ENCODE measurements around the gene PHLDB2. TPM values are rescaled to one million over a fixed set of nuclear protein-coding genes. Genes with fewer than 3 reads are reported as not detected.

The PHLDB2 gene
- total RNA-seq, 2 experiments from 2014 or later: 2.5 to 4.1 TPM

- CTCF ChIA-PET: interaction anchor here (1.0 to 2.6 kb wide), 2 partner anchors 123 to 172 kb away, joined by 4 to 8 read pairs; no protein-coding TSS in a partner anchor
- ATAC-seq (no peak), DNase-seq (no peak)
- Mint-ChIP-seq H3K27me3 (ENCODE audit: low read depth) (no peaks in the 10 kb centered on the region), H3K36me3 (ENCODE audit: low read depth) (no peaks in the 10 kb centered on the region), H3K4me1 (ENCODE audit: low read depth) (no peaks in the 10 kb centered on the region), H3K9me3 (ENCODE audit: insufficient read depth) (no peaks in the 10 kb centered on the region), H3K4me3 (no peak overlapping the region), H3K27ac (no peak overlapping the region)
- POLR2A ChIA-PET: no interaction called here
These were observed 31.1 kb downstream of the PHLDB2 start for GRCh38 chr3:111890051-111890580.

- CTCF ChIA-PET: interaction anchor here (1.6 to 2.6 kb wide), 2 partner anchors 32 to 121 kb away, joined by 3 to 8 read pairs; no protein-coding TSS in a partner anchor
These were observed 33.0 kb downstream of the PHLDB2 start for GRCh38 chr3:111892070-111892469.

DNA sequence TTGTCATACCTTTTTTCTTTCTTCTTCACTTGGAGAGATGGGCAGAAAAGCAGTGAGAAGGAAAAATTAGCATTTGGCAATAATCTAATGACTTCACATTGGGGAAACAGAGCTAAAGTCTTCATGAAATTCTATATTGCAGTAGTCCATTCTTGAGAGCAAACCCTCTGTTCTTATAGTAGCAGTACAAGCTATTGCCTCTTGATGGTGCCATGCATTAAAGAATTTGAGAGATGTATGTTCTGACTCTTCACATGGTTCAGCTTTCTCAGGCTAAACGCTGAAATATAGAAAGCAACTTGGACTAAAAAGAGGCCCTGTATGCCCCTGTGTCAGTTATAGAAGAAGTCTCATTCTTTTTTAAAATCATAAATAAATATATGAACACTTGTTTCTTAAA lies 36.0 kb downstream of the PHLDB2 start:
- Mint-ChIP-seq H3K9me3 (ENCODE audit: insufficient read depth) (no peaks in the 10 kb centered on the region), H3K4me3 (no peak overlapping the region), H3K27me3 (ENCODE audit: low read depth) (no peaks in the 10 kb centered on the region), H3K36me3 (ENCODE audit: low read depth) (peaks cover 3% of the 10 kb centered on the region), H3K27ac (no peak overlapping the region), H3K4me1 (ENCODE audit: low read depth) (peaks cover 6% of the 10 kb centered on the region)
- CTCF ChIA-PET: interaction anchor here (0.6 to 3.0 kb wide), 7 partner anchors 12 to 626 kb away, joined by 3 to 12 read pairs (median 5); no protein-coding TSS in a partner anchor
- DNase-seq (no peak), ATAC-seq (no peak)
- POLR2A ChIA-PET: interaction anchor here (0.6 kb wide), 1 partner anchor 117 kb away, joined by 3 read pairs; no protein-coding TSS in a partner anchor

More at GRCh38 chr3:111892070-111892469, 33.0 kb downstream of the PHLDB2 start:
- ATAC-seq: no peak
- H3K9me3 Mint-ChIP-seq (ENCODE audit: insufficient read depth): no peaks in the 10 kb centered on the region
- POLR2A ChIA-PET: no interaction called here
- no peaks in the 10 kb centered on the region for H3K4me1 Mint-ChIP-seq (ENCODE audit: low read depth)
- no peak for DNase-seq
- H3K27me3 Mint-ChIP-seq (ENCODE audit: low read depth): no peaks in the 10 kb centered on the region
- no peak overlapping the region for H3K4me3 Mint-ChIP-seq
- no peak overlapping the region for H3K27ac Mint-ChIP-seq
- no peaks in the 10 kb centered on the region for H3K36me3 Mint-ChIP-seq (ENCODE audit: low read depth)

GRCh38 chr3:111899966-111900365 lies 40.9 kb downstream of the PHLDB2 start:
- no peak for DNase-seq
- H3K4me3 Mint-ChIP-seq: no peak overlapping the region
- ChIA-PET POLR2A (interaction anchor here (0.7 kb wide), 1 partner anchor 1099 kb away, joined by 3 read pairs; no protein-coding TSS in a partner anchor), CTCF (interaction anchor here (0.9 to 1.3 kb wide), 2 partner anchors 68 to 113 kb away, joined by 3 to 4 read pairs; no protein-coding TSS in a partner anchor)
- H3K27ac Mint-ChIP-seq: no peak overlapping the region
- H3K36me3 Mint-ChIP-seq (ENCODE audit: low read depth): peaks cover 3% of the 10 kb centered on the region
- H3K4me1 Mint-ChIP-seq (ENCODE audit: low read depth): peaks cover 11% of the 10 kb centered on the region
- H3K9me3 Mint-ChIP-seq (ENCODE audit: insufficient read depth): no peaks in the 10 kb centered on the region
- no peaks in the 10 kb centered on the region for H3K27me3 Mint-ChIP-seq (ENCODE audit: low read depth)
- no peak for ATAC-seq

- Mint-ChIP-seq H3K27ac (no peak overlapping the region), H3K36me3 (ENCODE audit: low read depth) (peaks cover 3% of the 10 kb centered on the region), H3K4me3 (no peak overlapping the region), H3K27me3 (ENCODE audit: low read depth) (no peaks in the 10 kb centered on the region), H3K4me1 (ENCODE audit: low read depth) (peaks cover 11% of the 10 kb centered on the region), H3K9me3 (ENCODE audit: insufficient read depth) (no peaks in the 10 kb centered on the region)
- CTCF ChIA-PET: no interaction called here
- ATAC-seq: no peak
- no peak for DNase-seq
- POLR2A ChIA-PET: no interaction called here
These were observed 42.6 kb downstream of the PHLDB2 start for GRCh38 chr3:111901637-111902036.

- Mint-ChIP-seq H3K27me3 (ENCODE audit: low read depth) (no peaks in the 10 kb centered on the region), H3K27ac (no peak overlapping the region), H3K9me3 (ENCODE audit: insufficient read depth) (no peaks in the 10 kb centered on the region), H3K4me1 (ENCODE audit: low read depth) (peaks cover 11% of the 10 kb centered on the region), H3K4me3 (no peak overlapping the region), H3K36me3 (ENCODE audit: low read depth) (peaks cover 3% of the 10 kb centered on the region)
- DNase-seq (no peak), ATAC-seq (no peak)
- POLR2A ChIA-PET: no interaction called here
- CTCF ChIA-PET: no interaction called here
These were observed 43.5 kb downstream of the PHLDB2 start for GRCh38 chr3:111902534-111902933.

DNA sequence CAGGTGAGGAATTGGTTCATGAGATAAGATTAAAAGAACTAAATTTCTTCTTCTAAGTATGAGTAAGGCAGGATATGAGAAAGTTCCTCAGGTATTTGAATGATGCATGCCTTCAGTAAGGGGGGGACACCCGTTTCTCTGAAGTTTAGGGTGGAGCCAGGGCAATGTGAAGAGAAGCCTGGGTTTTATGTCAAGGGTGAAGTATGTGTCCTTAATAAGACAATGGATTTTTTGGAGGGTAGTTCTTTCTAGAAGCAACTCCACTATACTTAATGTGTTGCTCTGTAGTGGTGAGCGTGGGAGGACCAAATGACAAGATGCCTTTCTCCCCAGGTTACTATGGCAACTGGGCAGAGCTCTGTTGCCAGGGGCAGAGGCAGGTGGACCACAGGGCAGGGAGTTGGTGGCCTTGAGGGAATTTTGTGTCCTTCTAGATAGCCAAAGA lies 44.0 kb downstream of the PHLDB2 start:
- DNase-seq: no peak
- no peak for ATAC-seq
- no peak overlapping the region for H3K27ac Mint-ChIP-seq

DNA sequence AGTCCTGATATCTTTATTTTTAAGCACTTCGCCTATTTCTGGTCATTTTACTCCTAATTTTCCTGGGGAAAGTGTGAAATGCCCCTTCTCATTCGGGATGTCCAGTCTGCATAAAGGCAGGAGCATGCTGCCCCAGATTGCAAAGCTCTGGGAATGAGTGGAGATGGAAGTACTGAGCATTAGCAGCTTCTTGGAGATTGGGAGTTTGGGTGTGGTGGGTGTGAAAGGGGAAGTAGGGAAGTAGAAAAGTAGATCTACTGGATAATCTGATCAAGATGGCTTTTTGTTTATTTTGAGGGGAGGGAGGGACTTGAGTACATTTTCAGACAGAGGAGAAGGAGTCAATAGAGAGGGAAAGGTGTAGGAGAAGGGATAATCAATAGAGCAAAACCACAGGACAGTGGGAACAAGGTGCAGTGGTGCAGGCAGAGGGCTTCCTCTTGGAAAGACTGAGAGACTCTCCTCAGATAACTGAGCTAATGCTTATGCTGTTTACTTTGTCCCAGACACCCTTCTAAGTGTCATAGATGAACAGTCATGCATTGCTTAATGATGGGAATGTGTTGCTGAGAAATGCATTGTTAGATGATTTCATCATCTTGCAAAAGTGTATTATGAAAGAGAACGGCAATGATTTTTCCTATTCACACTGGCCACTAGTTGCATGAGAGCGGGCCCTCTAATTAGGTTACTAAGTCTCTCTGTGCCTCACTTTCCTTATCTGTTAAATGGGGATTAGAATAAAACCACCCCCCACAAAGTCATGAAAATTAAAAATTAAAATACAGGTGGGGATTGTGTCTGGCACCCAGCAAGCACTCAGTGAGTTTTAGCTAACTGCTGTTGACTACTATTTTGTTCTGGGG lies 45.5 kb downstream of the PHLDB2 start:
- ChIA-PET POLR2A (no interaction called here), CTCF (no interaction called here)
- no peak overlapping the region for H3K27ac Mint-ChIP-seq
- no peak overlapping the region for H3K4me3 Mint-ChIP-seq
- peaks cover 9% of the 10 kb centered on the region for H3K4me1 Mint-ChIP-seq (ENCODE audit: low read depth)
- H3K36me3 Mint-ChIP-seq (ENCODE audit: low read depth): peaks cover 3% of the 10 kb centered on the region
- H3K27me3 Mint-ChIP-seq (ENCODE audit: low read depth): no peaks in the 10 kb centered on the region
- ATAC-seq (no peak), DNase-seq (no peak)
- H3K9me3 Mint-ChIP-seq (ENCODE audit: insufficient read depth): no peaks in the 10 kb centered on the region

More for the DNA sequence above, 44.0 kb downstream of the PHLDB2 start:
- Mint-ChIP-seq H3K36me3 (ENCODE audit: low read depth) (peaks cover 3% of the 10 kb centered on the region), H3K4me3 (no peak overlapping the region), H3K4me1 (ENCODE audit: low read depth) (peaks cover 11% of the 10 kb centered on the region), H3K27me3 (ENCODE audit: low read depth) (no peaks in the 10 kb centered on the region), H3K9me3 (ENCODE audit: insufficient read depth) (no peaks in the 10 kb centered on the region)
- CTCF ChIA-PET: no interaction called here
- POLR2A ChIA-PET: no interaction called here

DNA sequence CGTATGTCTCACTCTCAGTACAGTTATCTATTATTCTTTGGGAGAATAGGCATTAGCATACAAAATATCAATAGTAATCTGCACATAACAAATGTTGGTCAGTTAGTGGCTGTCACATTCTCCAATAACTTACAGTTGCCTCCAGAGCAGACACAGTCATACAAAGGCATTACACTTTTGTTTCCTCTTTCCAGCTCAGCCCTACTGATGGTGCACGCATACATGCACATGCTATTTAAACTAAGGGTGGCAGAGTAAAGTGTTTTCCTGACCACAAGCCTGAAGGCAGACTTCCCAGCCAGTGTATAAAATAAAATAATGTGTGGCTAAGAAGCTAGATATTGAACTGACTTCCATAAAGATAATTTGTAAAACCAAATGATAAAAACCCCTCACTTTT lies 47.6 kb downstream of the PHLDB2 start:
- Mint-ChIP-seq H3K27me3 (ENCODE audit: low read depth) (no peaks in the 10 kb centered on the region), H3K4me3 (no peak overlapping the region), H3K27ac (no peak overlapping the region), H3K4me1 (ENCODE audit: low read depth) (no peaks in the 10 kb centered on the region), H3K36me3 (ENCODE audit: low read depth) (no peaks in the 10 kb centered on the region), H3K9me3 (ENCODE audit: insufficient read depth) (no peaks in the 10 kb centered on the region)
- POLR2A ChIA-PET: no interaction called here
- no peak for ATAC-seq
- no peak for DNase-seq
- CTCF ChIA-PET: no interaction called here

- DNase-seq (no peak), ATAC-seq (no peak)
- Mint-ChIP-seq H3K4me3 (no peak overlapping the region), H3K9me3 (ENCODE audit: insufficient read depth) (no peaks in the 10 kb centered on the region), H3K36me3 (ENCODE audit: low read depth) (no peaks in the 10 kb centered on the region), H3K27me3 (ENCODE audit: low read depth) (no peaks in the 10 kb centered on the region), H3K27ac (no peak overlapping the region), H3K4me1 (ENCODE audit: low read depth) (no peaks in the 10 kb centered on the region)
- CTCF ChIA-PET: interaction anchor here (0.9 kb wide), 1 partner anchor 10 kb away, joined by 3 read pairs; no protein-coding TSS in a partner anchor
- POLR2A ChIA-PET: no interaction called here
These were observed 48.1 kb downstream of the PHLDB2 start for GRCh38 chr3:111907151-111907550.

- DNase-seq (no peak), ATAC-seq (no peak)
- CTCF ChIA-PET: interaction anchor here (0.9 kb wide), 1 partner anchor 57 kb away, joined by 3 read pairs; no protein-coding TSS in a partner anchor
- Mint-ChIP-seq H3K36me3 (ENCODE audit: low read depth) (no peaks in the 10 kb centered on the region), H3K9me3 (ENCODE audit: insufficient read depth) (no peaks in the 10 kb centered on the region), H3K4me3 (no peak overlapping the region), H3K27ac (no peak overlapping the region), H3K4me1 (ENCODE audit: low read depth) (no peaks in the 10 kb centered on the region), H3K27me3 (ENCODE audit: low read depth) (peaks cover 3% of the 10 kb centered on the region)
- POLR2A ChIA-PET: no interaction called here
These were observed 51.7 kb downstream of the PHLDB2 start for GRCh38 chr3:111910806-111911205.

DNA sequence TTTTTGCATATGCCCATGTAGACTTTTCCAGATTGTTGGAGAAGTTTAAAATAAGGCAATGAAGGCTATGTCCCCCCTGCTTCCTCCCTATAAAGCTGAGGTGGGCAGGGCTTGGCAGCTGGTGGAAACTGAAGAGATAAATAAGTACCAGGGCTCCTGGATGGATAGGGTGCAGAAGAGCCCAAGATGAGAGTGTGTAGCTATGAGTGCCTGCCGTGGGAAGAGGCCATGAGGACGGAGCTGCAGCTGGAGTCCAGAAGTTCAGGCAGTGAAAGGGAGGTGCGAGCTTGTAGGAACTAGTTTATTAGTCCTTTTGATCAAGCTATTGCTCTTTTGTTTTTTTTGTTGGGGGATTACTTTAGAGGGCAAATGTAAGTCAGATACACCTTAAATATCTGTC lies 52.4 kb downstream of the PHLDB2 start:
- Mint-ChIP-seq H3K9me3 (ENCODE audit: insufficient read depth) (no peaks in the 10 kb centered on the region), H3K27ac (no peak overlapping the region), H3K27me3 (ENCODE audit: low read depth) (peaks cover 3% of the 10 kb centered on the region), H3K36me3 (ENCODE audit: low read depth) (no peaks in the 10 kb centered on the region), H3K4me3 (no peak overlapping the region), H3K4me1 (ENCODE audit: low read depth) (no peaks in the 10 kb centered on the region)
- ChIA-PET POLR2A (interaction anchor here (1.1 kb wide), 1 partner anchor 67 kb away, joined by 3 read pairs; the partner anchor contains the start of gene ABHD10), CTCF (interaction anchor here (0.9 kb wide), 1 partner anchor 56 kb away, joined by 3 read pairs; no protein-coding TSS in a partner anchor)
- ATAC-seq (no peak), DNase-seq (no peak)
